GM21737 (cell line): Measurements from ENCODE around the gene PDCL2.
A peak's percentile ranks its signal among the peaks of the same experiment; 100 is the strongest.
"Not testable (repeated sequence)": the region's sequence is repeated elsewhere in the genome, so short reads cannot be mapped to it uniquely, and the experiment has no call there.

Source experiments
- ATAC-seq: cut with Tn5 transposase; IDR thresholded peaks from one replicate; pipeline ENCODE4 v1.9.1; 2021; ENCODE audit warnings: mild to moderate bottlenecking, moderate library complexity; ENCODE audit not compliant: unreplicated experiment

Gene PDCL2, protein sequence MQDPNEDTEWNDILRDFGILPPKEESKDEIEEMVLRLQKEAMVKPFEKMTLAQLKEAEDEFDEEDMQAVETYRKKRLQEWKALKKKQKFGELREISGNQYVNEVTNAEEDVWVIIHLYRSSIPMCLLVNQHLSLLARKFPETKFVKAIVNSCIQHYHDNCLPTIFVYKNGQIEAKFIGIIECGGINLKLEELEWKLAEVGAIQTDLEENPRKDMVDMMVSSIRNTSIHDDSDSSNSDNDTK

GRCh38 chr4:55592014-55592413 lies at the start of gene PDCL2:
Gene PDCL2, minus strand, starts transcription at chr4:55592245. Its CDS starts 136 bp downstream, at chr4:55592109.
- no peak for ATAC-seq

- no peak for ATAC-seq
Observed at GRCh38 chr4:55637272-55637820, 45.3 kb upstream of the PDCL2 start.

- ATAC-seq: no peak
Observed at GRCh38 chr4:55636656-55636999, 44.6 kb upstream of the PDCL2 start.

DNA sequence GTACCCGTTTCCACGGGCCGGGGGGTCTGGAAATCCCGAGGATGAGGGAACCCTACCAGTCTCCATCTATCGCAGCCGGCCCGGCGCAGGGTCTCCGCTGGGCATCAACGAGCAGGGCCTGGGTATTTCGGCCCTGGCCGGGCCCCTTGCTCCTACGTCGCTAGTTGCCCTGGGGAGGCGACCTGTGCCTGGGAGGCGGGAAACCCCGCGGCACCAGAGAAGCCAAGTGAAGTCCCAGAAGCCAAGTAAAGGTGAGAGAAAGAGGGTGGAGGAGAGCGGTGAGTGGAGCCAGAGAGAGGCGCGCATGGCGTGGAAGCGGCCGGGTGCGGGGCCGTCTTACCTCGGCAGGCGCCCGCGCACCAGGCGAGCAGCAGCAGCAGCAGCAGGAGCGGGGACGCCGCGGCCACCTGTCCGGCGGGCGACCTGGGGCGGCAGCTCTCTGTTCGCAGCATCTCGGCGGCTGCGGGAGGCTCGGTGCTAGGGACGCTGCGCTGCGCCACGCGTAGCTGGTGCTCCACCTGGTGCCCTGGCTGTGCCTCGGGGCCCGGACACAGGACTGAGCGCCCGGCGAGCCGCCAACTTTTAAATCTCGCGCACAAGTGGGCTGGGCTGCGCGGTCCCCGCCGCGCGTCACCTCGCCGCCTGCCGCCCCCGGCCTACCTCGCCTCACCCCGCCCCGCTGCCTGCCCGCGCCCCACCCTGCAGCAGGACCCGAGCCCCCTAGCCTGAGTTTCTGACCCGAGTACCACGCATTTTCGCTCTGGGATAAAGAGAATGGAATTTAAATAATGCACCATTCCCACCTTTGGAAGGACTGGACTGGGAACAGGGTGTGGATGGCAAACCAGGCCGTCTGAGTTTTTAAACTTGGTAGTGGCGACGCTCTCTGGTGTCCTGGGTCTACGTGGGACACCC lies 44.0 kb upstream of the PDCL2 start, which contains the start of gene NMU:
Gene NMU, minus strand, starts transcription at position 558 of the 915 bp plus-strand sequence. Its CDS starts 106 bp downstream, at position 452.
- peak; percentile 59 for ATAC-seq

DNA sequence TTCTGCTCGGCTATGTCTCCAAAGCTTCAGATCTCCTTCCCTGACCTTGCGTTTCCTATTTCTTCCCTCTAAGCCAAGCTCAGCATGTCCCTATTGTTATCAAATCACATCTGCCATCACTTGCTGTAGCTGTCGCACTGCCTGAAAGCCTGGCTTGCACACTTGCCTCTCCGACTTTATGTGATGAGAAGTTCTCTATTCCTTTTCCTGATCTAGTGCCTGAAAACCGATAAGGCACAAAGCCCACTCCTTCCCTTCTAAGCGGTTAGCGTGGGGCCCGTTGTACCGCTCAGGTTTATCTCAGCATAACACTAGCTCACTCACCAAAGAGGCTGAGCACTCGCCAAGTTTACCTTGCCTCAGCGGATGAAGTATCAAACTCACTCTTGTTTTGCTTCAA lies 43.2 kb upstream of the PDCL2 start:
- ATAC-seq: no peak

- no peak for ATAC-seq
Observed at GRCh38 chr4:55634417-55635128, 42.5 kb upstream of the PDCL2 start.

DNA sequence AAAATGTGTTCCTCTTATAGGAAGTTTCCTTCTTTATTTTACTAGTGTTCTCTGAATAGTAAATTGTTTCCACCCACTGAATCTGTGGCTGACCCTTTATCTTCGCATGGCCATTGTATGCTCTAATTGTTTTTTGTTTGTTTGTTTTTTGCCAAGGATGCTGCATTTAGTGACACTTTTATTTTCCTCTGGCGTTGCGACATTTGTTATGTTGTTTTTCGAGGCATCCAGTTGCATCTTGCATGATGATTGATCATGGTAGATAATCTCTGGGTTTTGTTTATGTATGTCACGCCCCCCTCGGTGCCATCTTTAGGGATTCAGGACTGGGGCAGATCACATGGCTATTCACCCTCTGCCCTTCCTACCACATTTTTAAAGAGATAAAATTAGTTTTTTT lies 41.9 kb upstream of the PDCL2 start:
- ATAC-seq: no peak

- no peak for ATAC-seq
Observed at GRCh38 chr4:55625835-55626234, 33.8 kb upstream of the PDCL2 start.

GRCh38 chr4:55624063-55624462 lies 32.0 kb upstream of the PDCL2 start:
- not testable (repeated sequence) for ATAC-seq

- ATAC-seq: no peak
Observed at GRCh38 chr4:55618546-55619143, 26.6 kb upstream of the PDCL2 start.

DNA sequence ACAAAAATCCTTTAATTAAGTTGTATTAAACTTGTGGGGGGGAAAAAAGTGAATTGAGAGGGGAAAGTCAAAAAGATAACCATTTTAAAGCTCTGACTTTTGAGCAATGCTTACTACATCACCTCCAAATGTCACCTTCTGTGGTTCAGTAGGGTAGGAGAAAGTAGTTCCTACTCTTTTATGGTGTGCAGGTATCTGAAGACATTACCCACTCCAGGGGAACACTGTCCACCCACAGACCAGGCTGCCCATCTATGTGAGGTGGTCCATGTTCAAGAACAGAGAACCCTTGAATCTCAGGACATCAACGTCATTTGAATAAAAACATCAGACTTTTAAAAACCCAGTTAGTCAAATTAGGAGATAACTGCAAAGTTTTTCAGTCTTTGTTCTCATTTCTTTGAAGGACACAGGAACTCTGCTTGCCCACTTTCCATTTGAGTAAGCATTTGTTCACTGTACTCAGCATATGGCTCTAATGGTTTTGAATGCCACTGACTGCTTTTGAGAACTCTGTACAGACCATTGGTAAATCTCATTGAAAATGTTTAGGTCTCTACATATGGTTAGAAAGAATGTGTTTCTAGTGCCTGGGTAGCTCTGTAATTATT lies 25.6 kb upstream of the PDCL2 start:
- ATAC-seq: peak; percentile 94

DNA sequence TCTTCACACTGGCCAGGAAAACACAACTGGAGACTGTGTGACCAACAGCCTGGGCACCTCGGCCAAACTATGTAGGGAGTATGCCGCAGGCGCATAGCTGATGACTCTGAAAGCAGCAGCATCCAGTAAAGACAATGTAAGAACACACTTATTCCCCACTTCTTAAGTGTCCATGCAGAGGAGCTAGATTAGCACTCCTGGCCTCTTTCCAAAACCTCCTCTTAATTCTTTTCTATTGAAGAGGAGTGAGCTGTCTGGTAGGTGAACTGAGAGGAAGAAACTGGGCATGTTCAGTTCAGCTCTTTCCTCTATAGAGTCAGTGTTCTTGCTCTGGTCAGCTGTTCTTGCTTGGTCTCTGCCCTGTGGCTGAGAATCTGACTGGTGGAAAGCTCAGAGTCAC lies 23.0 kb upstream of the PDCL2 start:
- no peak for ATAC-seq

- ATAC-seq: no peak
Observed at GRCh38 chr4:55613621-55614020, 21.6 kb upstream of the PDCL2 start.

- no peak for ATAC-seq
Observed at GRCh38 chr4:55612341-55612740, 20.3 kb upstream of the PDCL2 start.

DNA sequence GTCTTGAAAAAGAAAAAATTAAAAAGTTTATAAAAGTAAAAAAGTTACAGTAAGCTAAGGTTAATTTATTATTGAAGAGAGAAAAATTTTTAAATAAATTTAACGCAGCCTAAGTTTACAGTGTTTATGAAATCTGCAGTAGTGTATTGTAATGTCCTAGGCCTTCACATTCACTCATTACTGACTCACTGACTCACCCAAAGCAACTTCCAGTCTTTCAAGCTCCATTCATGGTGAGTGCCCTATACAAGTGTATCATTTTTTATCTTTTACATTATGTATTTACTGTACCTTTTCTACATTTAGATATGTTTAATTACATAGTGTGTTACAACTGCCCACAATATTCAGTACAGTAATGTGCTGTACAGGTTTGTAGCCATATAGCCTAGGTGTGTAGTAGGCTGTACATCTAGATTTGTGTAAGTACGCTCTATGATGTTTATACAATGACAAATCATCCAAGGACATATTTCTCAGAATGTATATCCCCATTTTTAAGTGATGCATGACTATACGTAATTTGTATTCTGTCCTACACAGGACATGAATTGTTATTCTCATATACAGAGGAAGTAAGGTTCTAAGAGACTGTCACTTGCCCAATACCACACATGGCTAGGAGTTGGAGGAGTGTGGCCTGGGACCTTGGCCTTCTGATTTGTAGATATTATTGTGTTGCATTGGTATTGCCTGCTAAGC lies 19.5 kb upstream of the PDCL2 start:
- ATAC-seq: no peak

DNA sequence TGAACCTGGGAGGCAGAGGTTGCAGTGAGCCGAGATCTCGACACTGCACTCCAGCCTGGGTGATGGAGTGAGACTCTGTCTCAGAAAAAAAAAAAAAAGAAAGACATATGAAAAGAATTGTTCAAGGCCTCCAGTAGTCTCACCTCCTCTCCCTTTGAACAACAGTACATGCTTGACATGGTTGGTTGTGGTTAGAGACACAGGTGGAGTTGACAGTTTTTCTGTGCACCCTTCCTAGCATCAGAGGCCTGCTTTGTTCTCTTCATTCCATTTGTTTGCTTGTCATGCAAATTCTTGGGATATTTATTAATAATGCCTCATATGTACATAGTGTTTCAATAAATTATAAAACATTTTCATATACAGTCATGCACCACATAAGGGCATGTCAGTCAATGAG lies 18.3 kb upstream of the PDCL2 start:
- ATAC-seq: no peak

GRCh38 chr4:55609393-55609866 lies 17.4 kb upstream of the PDCL2 start:
- ATAC-seq: no peak

- ATAC-seq: no peak
Observed at GRCh38 chr4:55608591-55608990, 16.5 kb upstream of the PDCL2 start.

- no peak for ATAC-seq
Observed at GRCh38 chr4:55604996-55605395, 13.0 kb upstream of the PDCL2 start.

DNA sequence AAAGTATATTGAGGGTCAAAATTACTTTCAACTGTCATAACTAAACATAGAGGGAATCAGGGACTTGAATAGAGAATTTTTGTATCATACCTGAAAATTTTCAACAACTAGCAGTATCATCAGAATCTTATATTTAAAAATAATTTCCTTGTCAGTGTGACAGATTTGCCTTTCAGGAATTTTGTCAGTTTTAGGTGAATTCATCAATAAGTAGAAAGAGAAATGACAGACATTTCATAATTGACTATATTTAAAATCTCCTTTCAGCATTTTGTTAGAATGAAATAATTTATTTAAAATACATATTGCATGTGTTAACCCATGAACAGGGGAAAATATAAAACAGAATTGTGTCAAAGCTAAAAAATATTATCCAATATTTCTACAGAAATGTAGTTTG lies 8.6 kb upstream of the PDCL2 start:
- ATAC-seq: no peak
